ENCODE data around the gene HLA-G.

DNA sequence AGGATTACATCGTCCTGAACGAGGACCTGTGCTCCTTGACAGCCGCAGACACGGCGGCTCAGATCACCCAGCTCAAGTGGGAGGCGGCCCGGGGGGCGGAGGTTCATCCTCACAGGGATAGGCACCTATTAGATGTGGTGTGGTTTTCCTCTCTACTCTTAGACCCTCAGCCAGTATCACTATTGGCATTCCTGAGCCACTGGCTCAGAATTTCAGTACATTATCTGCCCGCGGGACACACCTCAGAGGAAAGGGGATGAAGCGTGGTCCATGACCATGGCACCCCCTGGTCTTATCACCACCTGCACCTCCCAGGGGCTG lies 34.6 kb upstream of the HLA-G start:
- TF ChIP-seq GATA3 (IDR thresholded peaks at IDR 0.05; ENCODE audit: low read depth, low read length) (no peak), GATA2 (IDR thresholded peaks at IDR 0.05; ENCODE audit: low read depth, low read length) (no peak)
